GM13977 (cell line): ENCODE results near the gene CREM.

Experiments used
- DNase-seq: peaks from one replicate; pipeline ENCODE4 v3.0.0; 2012; ENCODE audit warnings: low spot score
- in situ Hi-C: fragments of 300-500 bp; cut with MboI; formaldehyde crosslinking; loops from one replicate; pipeline ENCODE4 v1.12.0; 2022; ENCODE audit warnings: low sequenced_read_pairs, low pct_unique_long_range_greater_than_20kb, mixed read lengths, inconsistent platforms; ENCODE audit not compliant: unreplicated experiment
- TF ChIP-seq, protein P1 (sequence below): IDR thresholded peaks from 2 replicates; pipeline ENCODE4 v1.5.1; 2012; ENCODE audit warnings: mild to moderate bottlenecking, control low read depth; ENCODE audit not compliant: insufficient read depth; ENCODE audit errors: extremely low read depth, missing control alignments

The CREM gene

DNA sequence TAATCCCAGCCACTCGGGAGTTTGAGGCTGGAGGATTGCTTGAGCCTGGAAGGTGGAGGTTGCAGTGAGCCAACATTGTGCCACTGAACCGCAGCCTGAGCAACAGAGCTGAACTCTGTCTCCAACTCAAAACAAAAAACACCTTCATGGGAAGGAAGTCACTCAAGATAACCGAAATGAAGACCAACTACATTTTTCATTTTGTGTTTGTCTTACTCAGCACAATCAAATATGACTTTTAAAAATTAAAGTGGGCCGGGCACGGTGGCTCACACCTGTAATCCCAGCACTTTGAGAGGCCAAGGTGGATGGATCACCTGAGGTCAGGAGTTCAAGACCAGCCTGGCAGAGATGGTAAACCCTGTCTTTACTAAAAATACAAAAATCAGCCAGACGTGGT, 40.0 kb downstream of the CREM start:
- in situ Hi-C loops, result no loop called here
- no peak for DNase-seq
- TF ChIP-seq, protein P1, sequence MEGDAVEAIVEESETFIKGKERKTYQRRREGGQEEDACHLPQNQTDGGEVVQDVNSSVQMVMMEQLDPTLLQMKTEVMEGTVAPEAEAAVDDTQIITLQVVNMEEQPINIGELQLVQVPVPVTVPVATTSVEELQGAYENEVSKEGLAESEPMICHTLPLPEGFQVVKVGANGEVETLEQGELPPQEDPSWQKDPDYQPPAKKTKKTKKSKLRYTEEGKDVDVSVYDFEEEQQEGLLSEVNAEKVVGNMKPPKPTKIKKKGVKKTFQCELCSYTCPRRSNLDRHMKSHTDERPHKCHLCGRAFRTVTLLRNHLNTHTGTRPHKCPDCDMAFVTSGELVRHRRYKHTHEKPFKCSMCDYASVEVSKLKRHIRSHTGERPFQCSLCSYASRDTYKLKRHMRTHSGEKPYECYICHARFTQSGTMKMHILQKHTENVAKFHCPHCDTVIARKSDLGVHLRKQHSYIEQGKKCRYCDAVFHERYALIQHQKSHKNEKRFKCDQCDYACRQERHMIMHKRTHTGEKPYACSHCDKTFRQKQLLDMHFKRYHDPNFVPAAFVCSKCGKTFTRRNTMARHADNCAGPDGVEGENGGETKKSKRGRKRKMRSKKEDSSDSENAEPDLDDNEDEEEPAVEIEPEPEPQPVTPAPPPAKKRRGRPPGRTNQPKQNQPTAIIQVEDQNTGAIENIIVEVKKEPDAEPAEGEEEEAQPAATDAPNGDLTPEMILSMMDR, result no peak

DNA sequence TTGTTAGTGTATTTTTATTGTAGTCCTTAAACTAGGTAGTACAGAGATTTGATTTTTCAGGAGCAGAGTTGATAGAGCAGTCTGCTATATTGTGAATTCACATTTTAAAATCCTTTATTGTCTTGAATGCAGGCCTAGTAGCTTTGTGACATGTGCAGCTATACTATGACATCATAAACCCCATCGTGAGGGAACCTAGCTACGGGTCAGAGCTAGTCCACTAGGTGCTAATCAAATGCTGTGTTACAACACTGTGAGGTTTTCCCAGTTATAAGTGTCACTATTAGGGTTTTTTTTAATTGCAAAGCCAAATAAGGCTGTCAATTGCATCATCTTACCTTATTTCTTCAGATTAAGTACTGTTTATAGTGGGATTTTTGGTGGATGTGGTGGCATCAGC, 40.7 kb downstream of the CREM start:
- in situ Hi-C loops, result no loop called here
- DNase-seq, result no peak
- TF ChIP-seq, protein P1, result no peak

DNA sequence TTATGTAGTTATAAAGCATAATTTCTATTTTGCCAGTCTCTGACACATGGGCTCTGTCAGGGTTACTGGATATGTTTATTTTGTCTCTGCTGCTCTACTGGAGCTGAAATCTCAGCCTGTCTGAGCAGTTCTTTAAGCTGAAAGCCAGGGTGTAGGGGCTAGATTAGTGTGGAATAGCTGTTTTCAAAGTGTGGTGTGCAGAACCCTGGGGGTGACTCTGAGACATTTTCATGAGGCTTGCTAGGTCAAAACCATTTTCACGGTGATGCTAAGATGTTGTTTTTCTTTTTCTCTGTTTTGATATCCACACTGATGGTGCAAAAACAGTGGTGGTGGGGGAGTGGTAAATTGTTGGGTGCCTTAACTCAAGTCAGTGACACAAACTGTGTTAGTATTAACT, 45.5 kb downstream of the CREM start:
- TF ChIP-seq, protein P1, result no peak
- no peak for DNase-seq
- in situ Hi-C loops, result no loop called here

DNA sequence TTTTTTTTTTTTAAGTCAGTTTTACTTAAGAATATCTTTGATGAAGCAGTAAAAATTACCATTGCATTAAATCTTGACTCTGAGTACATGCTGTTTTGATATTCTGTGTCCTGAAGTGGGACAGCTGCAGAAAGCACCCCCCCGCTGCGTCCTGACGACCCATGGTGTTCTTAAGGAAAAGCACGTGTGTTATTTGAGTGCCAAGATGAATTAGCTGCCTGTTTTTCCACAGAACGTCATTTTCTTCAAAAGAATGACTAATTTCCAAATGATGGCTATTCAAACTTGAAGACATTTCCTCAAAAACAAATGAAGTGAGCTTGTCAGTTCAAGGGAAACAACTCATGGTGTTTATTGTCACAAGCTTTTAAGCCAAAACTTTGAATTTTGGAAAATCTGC, 45.9 kb downstream of the CREM start:
- TF ChIP-seq, protein P1, result no peak
- DNase-seq, result no peak
- in situ Hi-C loops, result no loop called here

DNA sequence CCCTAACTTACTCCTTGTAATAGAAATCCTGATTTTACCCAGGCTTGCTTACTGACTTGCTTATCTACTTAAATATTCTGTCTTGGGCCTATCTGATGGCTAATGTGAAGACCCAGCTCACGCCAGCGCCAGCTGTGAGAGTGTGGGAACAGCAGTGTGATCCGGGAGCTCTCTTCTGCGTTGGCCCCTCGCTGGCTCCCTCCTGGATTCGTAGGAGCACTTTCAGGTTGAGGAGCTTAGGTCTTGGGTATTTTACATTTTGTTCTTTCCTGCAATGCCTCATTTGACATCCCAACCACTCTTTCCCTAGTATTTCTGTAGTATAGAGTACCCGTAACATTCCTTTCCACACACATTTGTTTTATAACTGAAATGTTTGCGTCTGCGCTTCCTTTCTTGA, 51.7 kb downstream of the CREM start:
- no peak for DNase-seq
- in situ Hi-C loops, result no loop called here
- TF ChIP-seq, protein P1, result no peak

DNA sequence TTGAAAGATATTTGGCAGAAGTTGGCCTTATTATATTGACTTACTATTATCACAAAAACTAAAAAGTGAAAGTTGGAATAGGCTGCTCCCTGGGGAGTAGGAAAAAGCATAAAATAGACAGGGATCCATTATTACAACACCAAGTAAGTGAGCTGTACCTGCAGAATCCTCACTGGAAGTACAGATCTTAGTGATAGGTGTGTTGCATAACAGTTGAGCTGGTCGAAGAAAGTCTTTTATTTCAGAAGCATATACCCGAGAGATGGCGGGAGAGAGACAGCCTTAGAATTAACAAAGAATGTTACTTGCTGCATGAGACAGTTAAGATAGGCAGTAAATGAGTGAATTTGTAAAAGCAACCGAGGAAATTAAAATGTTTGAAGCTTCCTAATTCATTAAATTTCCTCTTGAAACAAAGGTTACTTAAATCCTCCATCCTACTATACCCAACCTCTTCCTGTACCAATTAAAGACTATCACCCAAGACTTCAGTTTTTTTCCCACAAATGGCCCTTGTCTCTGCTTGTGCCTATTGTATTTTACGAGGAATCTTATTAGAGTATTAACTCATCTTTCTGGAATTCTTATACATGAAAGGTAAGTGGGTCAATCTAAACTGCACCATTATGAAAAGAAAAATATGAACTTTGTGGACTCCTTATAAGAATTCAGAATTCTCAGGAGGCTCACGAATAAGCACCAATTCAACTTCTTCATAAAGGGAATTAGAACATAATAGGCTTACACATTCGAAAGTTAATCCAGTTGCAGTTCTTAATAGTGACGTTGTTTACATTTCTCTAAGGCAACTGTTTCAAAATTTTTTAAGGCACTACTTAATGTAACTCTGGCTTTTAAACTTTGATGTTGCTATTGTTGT, 56.2 kb downstream of the CREM start:
- in situ Hi-C loops, result no loop called here
- TF ChIP-seq, protein P1, result no peak
- no peak for DNase-seq
